Measurements from ENCODE around the gene KCNIP4. TPM values are rescaled to one million over a fixed set of nuclear protein-coding genes. Genes with fewer than 3 reads are reported as not detected.

Gene KCNIP4
- total RNA-seq, 3 donors from 2014 or later: 0.96 to 11.3 (median 2.4) TPM

DNA sequence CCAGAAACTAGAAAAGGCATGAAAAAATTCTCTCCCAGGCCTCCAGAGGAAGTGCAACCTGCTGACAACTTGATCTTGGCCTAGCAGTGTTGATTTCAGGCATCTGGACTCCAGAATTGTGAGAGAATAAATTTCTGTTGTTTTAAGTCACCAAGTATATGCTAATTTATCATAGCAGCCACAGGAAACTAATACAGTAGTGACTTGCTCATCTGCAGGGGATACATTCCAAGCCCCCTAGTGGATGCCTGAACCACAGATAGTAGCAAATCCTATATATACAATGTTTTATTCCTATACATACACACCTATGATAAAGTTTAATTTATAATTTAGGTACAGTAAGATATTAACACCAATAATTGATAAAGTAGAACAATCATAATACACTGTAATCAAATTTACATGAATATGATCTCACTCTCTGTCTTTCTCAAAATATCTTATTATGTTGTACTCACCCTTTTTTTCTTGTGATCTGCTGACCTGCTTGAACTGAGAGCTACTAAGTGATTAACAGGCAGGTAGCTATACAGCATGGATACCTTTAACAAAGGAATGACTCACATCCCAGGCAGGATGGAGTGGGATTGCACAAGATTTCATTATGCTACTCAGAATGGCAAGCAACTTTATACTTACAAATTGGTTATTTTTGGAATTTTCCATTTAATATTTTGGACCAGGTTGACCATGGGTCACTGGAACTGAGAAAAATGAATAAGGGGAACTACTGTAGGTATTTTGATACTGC is 501.1 kb downstream of the KCNIP4 start:
- H3K4me1 ChIP-seq (ENCODE audit: low read depth): no peaks in the 10 kb centered on the region
- ATAC-seq: no peak
- DNase-seq: no peak
- no peaks in the 10 kb centered on the region for H3K36me3 ChIP-seq (ENCODE audit: low read depth)
- intact Hi-C loops (cut with DNase I, micrococcal nuclease): no loop called here
- no peaks in the 10 kb centered on the region for H3K9me3 ChIP-seq
- TF ChIP-seq, protein P1, sequence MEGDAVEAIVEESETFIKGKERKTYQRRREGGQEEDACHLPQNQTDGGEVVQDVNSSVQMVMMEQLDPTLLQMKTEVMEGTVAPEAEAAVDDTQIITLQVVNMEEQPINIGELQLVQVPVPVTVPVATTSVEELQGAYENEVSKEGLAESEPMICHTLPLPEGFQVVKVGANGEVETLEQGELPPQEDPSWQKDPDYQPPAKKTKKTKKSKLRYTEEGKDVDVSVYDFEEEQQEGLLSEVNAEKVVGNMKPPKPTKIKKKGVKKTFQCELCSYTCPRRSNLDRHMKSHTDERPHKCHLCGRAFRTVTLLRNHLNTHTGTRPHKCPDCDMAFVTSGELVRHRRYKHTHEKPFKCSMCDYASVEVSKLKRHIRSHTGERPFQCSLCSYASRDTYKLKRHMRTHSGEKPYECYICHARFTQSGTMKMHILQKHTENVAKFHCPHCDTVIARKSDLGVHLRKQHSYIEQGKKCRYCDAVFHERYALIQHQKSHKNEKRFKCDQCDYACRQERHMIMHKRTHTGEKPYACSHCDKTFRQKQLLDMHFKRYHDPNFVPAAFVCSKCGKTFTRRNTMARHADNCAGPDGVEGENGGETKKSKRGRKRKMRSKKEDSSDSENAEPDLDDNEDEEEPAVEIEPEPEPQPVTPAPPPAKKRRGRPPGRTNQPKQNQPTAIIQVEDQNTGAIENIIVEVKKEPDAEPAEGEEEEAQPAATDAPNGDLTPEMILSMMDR (IDR thresholded peaks at IDR 0.05): no peak
- no peak overlapping the region for H3K4me3 ChIP-seq

DNA sequence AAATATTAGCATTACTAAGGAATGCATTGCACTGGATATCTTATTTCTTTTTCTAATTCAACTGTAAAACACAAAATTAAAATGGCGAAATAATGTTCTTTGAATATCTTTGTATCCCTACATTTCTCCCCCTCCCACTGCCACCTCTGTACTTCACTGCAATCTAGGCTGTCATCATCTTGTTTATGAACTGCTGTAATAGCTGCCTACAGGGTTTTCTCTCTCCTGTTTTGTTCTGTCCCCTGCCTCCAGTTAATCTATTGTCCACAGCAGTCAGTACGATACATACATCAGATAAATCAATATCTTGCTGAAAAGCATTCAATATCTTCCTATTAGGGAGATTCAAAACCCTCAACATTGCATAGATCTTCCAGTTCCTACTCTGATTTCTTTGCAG is 528.4 kb downstream of the KCNIP4 start:
- DNase-seq (no peak), ATAC-seq (no peak)
- no peak overlapping the region for H3K4me3 ChIP-seq
- H3K9me3 ChIP-seq: no peaks in the 10 kb centered on the region
- H3K36me3 ChIP-seq (ENCODE audit: low read depth): no peaks in the 10 kb centered on the region
- TF ChIP-seq, protein P1 (IDR thresholded peaks at IDR 0.05): no peak
- intact Hi-C loops (cut with DNase I, micrococcal nuclease): no loop called here
- H3K4me1 ChIP-seq (ENCODE audit: low read depth): no peaks in the 10 kb centered on the region

DNA sequence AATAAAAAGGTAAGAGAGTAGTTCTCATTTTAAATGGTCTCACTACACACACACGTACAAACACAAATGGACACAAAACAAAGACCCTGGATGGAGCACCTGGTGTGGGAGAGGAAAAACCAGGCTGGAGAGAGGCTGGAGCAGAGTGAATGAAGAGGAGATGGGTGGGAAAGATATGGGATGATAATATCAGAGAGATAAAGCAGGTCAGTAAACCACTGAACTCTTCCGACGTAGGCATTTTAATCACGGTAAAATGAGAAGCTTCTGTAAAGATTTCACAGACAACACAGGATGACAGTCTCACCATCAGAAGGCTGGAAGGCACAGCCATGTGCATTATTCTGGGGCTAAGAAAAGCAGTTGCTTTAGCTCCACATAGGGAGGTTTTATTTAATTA is 532.8 kb downstream of the KCNIP4 start:
- ATAC-seq: no peak
- TF ChIP-seq, protein P1 (IDR thresholded peaks at IDR 0.05): no peak
- no peak for DNase-seq
- Histone ChIP-seq H3K9me3 (no peaks in the 10 kb centered on the region), H3K36me3 (ENCODE audit: low read depth) (no peaks in the 10 kb centered on the region), H3K4me1 (ENCODE audit: low read depth) (no peaks in the 10 kb centered on the region), H3K4me3 (no peak overlapping the region)
- intact Hi-C loops (cut with DNase I, micrococcal nuclease): no loop called here

DNA sequence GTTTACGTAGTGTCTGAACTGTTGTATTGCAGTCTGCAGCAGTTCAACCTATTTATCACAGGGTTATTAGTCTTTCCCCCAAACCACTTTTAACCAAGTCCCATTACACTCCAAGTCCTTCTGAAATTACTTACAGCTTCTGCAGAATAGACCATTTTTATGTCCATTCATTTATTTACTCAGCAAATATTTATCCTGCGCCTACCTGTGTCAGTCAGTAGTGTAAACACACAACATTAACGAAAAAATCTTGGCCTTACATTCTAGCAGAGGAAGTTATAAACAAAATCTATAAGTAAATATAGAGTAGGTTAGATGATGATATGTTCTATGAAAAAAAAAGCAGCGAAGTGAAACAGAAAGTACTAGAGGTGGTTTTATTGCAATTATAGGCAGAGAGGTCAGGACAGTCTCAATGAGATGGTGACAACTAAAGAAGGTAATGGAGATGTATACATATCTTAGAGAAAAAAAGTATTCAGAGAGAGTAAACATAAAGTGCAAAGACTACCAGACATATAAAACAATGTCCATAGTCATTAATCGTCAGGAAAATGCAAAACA is 534.7 kb downstream of the KCNIP4 start:
- Histone ChIP-seq H3K36me3 (ENCODE audit: low read depth) (no peaks in the 10 kb centered on the region), H3K4me3 (no peak overlapping the region), H3K9me3 (no peaks in the 10 kb centered on the region), H3K4me1 (ENCODE audit: low read depth) (no peaks in the 10 kb centered on the region)
- peak; percentile 70 for ATAC-seq
- intact Hi-C loops (cut with DNase I, micrococcal nuclease): no loop called here
- DNase-seq: no peak
- TF ChIP-seq, protein P1 (IDR thresholded peaks at IDR 0.05): no peak

DNA sequence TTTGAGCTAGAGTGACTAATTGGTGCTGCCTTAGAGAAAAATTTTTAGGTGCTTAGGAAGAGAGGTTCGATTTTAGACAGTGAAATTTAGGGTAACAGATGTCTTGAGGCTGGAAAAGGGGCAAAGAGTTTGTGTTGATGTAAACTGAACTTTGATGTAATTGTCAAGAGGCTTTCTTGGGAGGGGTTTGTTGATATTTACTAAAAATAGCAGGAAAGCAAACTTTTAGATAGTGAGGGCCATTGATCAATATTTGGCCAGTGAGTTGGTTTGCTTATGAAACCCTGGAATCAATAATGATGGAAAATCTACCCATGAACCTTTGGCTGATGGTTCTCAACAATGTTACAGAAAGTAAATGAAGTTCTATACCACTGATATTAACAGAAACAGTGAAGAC is 537.5 kb downstream of the KCNIP4 start:
- Histone ChIP-seq H3K36me3 (ENCODE audit: low read depth) (no peaks in the 10 kb centered on the region), H3K4me3 (no peak overlapping the region), H3K9me3 (no peaks in the 10 kb centered on the region), H3K4me1 (ENCODE audit: low read depth) (no peaks in the 10 kb centered on the region)
- ATAC-seq (no peak), DNase-seq (no peak)
- TF ChIP-seq, protein P1 (IDR thresholded peaks at IDR 0.05): no peak
- intact Hi-C loops (cut with DNase I, micrococcal nuclease): no loop called here
